HCT116 (cell line): ENCODE results near the gene AUTS2. TPM values are rescaled to one million over a fixed set of nuclear protein-coding genes. Genes with fewer than 3 reads are reported as not detected.

Experiments used
- ATAC-seq: fragments of 200-7000 bp; cut with Tn5 transposase; 2 replicates; pipeline ENCODE4 v1.9.1; 2020; ENCODE audit warnings: mild to moderate bottlenecking, moderate library complexity
- BruUV-seq: library from RNA; stranded (reverse); fragments of 400-500 nt; replicated peaks from 2 replicates; lab custom pipeline; 2021; lab: Mats Ljungman, UMichigan
- CTCF ChIA-PET: fragments of 300-600 bp; sonication (Branson Sonifier 250); formaldehyde crosslinking; loops from one replicate; lab custom pipeline; 2021; ENCODE audit warnings: antibody characterized with exemption; lab: Charles Lee
- POLR2A ChIA-PET: fragments of 300-600, 350-600 bp; sonication (Branson Sonifier 250); formaldehyde crosslinking; loops from one replicate; lab custom pipeline; 2021; ENCODE audit warnings: antibody characterized with exemption; lab: Charles Lee
- RAD21 ChIA-PET, 2 experiments: fragments of 300-600 bp; sonication (Branson Sonifier 250); formaldehyde crosslinking; loops; one replicate each; lab custom pipeline; 2023; ENCODE audit warnings: low total read pairs in 2 of 2; ENCODE audit not compliant: uncharacterized antibody in 2 of 2, unreplicated experiment in 2 of 2, low non-redundant PET in 1 of 2; lab: Charles Lee
- DNase-seq: peaks from one replicate; pipeline ENCODE4 v3.0.0-alpha.2; 2010; ENCODE audit warnings: low read depth, low spot score
- H2AFZ ChIP-seq: fragments of 200-600 bp; shearing (Covaris generic), sonication (generic); 2 replicates; pipeline ENCODE4 v1.6.1; 2017; ENCODE audit warnings: low read depth, mixed run types, mixed read lengths, antibody characterized with exemption, low read length; ENCODE audit not compliant: poor library complexity, severe bottlenecking
- H3K27ac ChIP-seq: 2 replicates; pipeline ENCODE4 v1.5.1; 2012; ENCODE audit warnings: low read depth, low read length
- H3K27me3 ChIP-seq: fragments of 200-600 bp; sonication (generic); 2 replicates; pipeline ENCODE4 v1.6.1; 2016; ENCODE audit warnings: mixed run types, low read length, mixed read lengths; ENCODE audit not compliant: insufficient read depth
- H3K36me3 ChIP-seq, 2 experiments: fragments of 200-500 bp in 1 of 2; fragments of 200-600 bp in 1 of 2; sonication (Bioruptor generic) in 1 of 2; sonication (generic) in 1 of 2; 2 replicates each; pipeline versions ENCODE4 v1.5.1 to v1.6.1; 2014 to 2016; ENCODE audit warnings: low read length in 2 of 2, inconsistent platforms in 1 of 2, mixed read lengths in 1 of 2, mixed run types in 1 of 2; ENCODE audit not compliant: insufficient read depth in 2 of 2, control insufficient read depth in 1 of 2
- H3K4me1 ChIP-seq, 2 experiments: fragments of 200-600 bp in 1 of 2; sonication (generic) in 1 of 2; 2 replicates each; pipeline versions ENCODE4 v1.5.1 to v1.6.1; 2012 to 2017; ENCODE audit warnings: low read length in 2 of 2, inconsistent platforms in 1 of 2, mild to moderate bottlenecking in 1 of 2, mixed read lengths in 1 of 2, mixed run types in 1 of 2, moderate library complexity in 1 of 2; ENCODE audit not compliant: insufficient read depth in 2 of 2, control insufficient read depth in 1 of 2
- H3K4me2 ChIP-seq: fragments of 200-600 bp; sonication (generic); 2 replicates; pipeline ENCODE4 v1.6.1; 2017; ENCODE audit warnings: mixed run types, low read length, mixed read lengths
- H3K4me3 ChIP-seq, 2 experiments: fragments of 200-600 bp in 1 of 2; sonication (generic) in 1 of 2; replicated peaks in 1 of 2; 2 replicates each; pipeline ENCODE4 v1.5.1; 2011 to 2016; ENCODE audit warnings: low read length in 2 of 2, control low read depth in 1 of 2, low read depth in 1 of 2, mild to moderate bottlenecking in 1 of 2, mixed read lengths in 1 of 2, mixed run types in 1 of 2
- H3K79me2 ChIP-seq: fragments of 200-600 bp; sonication (generic); 2 replicates; pipeline ENCODE4 v1.6.1; 2017; ENCODE audit warnings: mild to moderate bottlenecking, mixed run types, low read length, moderate library complexity, mixed read lengths; ENCODE audit not compliant: insufficient read depth
- H3K9ac ChIP-seq: fragments of 200-600 bp; sonication (generic); 2 replicates; pipeline ENCODE4 v1.6.1; 2016; ENCODE audit warnings: low read length, mixed read lengths
- H3K9me2 ChIP-seq: fragments of 200-600 bp; sonication (generic), shearing (Covaris generic); 2 replicates; pipeline ENCODE4 v1.6.1; 2017; ENCODE audit warnings: mixed run types, mild to moderate bottlenecking, moderate library complexity; ENCODE audit not compliant: insufficient read depth
- H3K9me3 ChIP-seq, 2 experiments: fragments of 200-500 bp in 1 of 2; fragments of 200-600 bp in 1 of 2; sonication (Bioruptor generic) in 1 of 2; sonication (generic) in 1 of 2; 2 replicates each; pipeline ENCODE4 v1.6.1; 2014 to 2017; ENCODE audit warnings: low read length in 2 of 2, mixed read lengths in 2 of 2, inconsistent platforms in 1 of 2, low read depth in 1 of 2, mild to moderate bottlenecking in 1 of 2, mixed run types in 1 of 2, moderate library complexity in 1 of 2; ENCODE audit not compliant: control insufficient read depth in 1 of 2, insufficient read depth in 1 of 2
- H4K20me1 ChIP-seq: fragments of 200-600 bp; sonication (generic), shearing (Covaris generic); 2 replicates; pipeline ENCODE4 v1.6.1; 2017; ENCODE audit warnings: mixed run types, mild to moderate bottlenecking, moderate library complexity; ENCODE audit not compliant: insufficient read depth
- ATF3 ChIP-seq: IDR thresholded peaks from 2 replicates; pipeline ENCODE4 v1.6.1; 2012
- CBX3 ChIP-seq: IDR thresholded peaks from 2 replicates; pipeline ENCODE4 v1.6.1; 2012; ENCODE audit warnings: low read depth
- CEBPB ChIP-seq: IDR thresholded peaks from 2 replicates; pipeline ENCODE4 v1.6.1; 2012; ENCODE audit warnings: low read depth
- CTCF ChIP-seq, 3 experiments: fragments of 200-600 bp in 1 of 3; sonication (generic) in 1 of 3; IDR thresholded peaks in 2 of 3; conservative IDR thresholded peaks in 1 of 3; 2 replicates each; pipeline ENCODE4 v1.5.1; 2012 to 2017; ENCODE audit warnings: low read depth in 2 of 3, low read length in 2 of 3, antibody characterized with exemption in 1 of 3, borderline replicate concordance in 1 of 3, control low read depth in 1 of 3, mild to moderate bottlenecking in 1 of 3, mixed read lengths in 1 of 3, mixed run types in 1 of 3, moderate library complexity in 1 of 3; ENCODE audit not compliant: insufficient read depth in 1 of 3
- EGR1 ChIP-seq: IDR thresholded peaks from 2 replicates; pipeline ENCODE4 v1.6.1; 2012; ENCODE audit warnings: low read depth
- ELF1 ChIP-seq: IDR thresholded peaks from 2 replicates; pipeline ENCODE4 v1.6.1; 2012; ENCODE audit warnings: low read depth, borderline replicate concordance
- EZH2 ChIP-seq: fragments of 200-600 bp; sonication (generic); IDR thresholded peaks from 2 replicates; pipeline ENCODE4 v1.6.1; 2017; ENCODE audit warnings: antibody characterized with exemption, mixed run types
- EZH2phosphoT487 ChIP-seq: fragments of 200-600 bp; IDR thresholded peaks from 2 replicates; pipeline ENCODE4 v1.6.1; 2018; ENCODE audit warnings: antibody characterized with exemption, borderline replicate concordance
- FOSL1 ChIP-seq: IDR thresholded peaks from 2 replicates; pipeline ENCODE4 v1.6.1; 2012; ENCODE audit warnings: low read depth
- MAX ChIP-seq: IDR thresholded peaks from 2 replicates; pipeline ENCODE4 v1.6.1; 2012
- POLR2A ChIP-seq: IDR thresholded peaks from 2 replicates; pipeline ENCODE4 v1.7.0; 2011; ENCODE audit warnings: borderline replicate concordance; ENCODE audit not compliant: insufficient read depth, insufficient read length; ENCODE audit errors: extremely low read depth
- RAD21 ChIP-seq: IDR thresholded peaks from 2 replicates; pipeline ENCODE4 v1.6.1; 2012; ENCODE audit warnings: low read depth, mild to moderate bottlenecking
- SP1 ChIP-seq: IDR thresholded peaks from 2 replicates; pipeline ENCODE4 v1.6.1; 2012; ENCODE audit warnings: low read depth
- SRF ChIP-seq: IDR thresholded peaks from 2 replicates; pipeline ENCODE4 v1.6.1; 2012; ENCODE audit warnings: low read depth
- YY1 ChIP-seq: IDR thresholded peaks from 2 replicates; pipeline ENCODE4 v1.6.1; 2011; ENCODE audit warnings: low read length, low read depth, moderate library complexity, mild to moderate bottlenecking; ENCODE audit not compliant: insufficient replicate concordance; ENCODE audit errors: extremely low read depth
- ZBTB33 ChIP-seq: IDR thresholded peaks from 2 replicates; pipeline ENCODE4 v1.6.1; 2011; ENCODE audit warnings: mild to moderate bottlenecking, low read length, moderate library complexity; ENCODE audit not compliant: insufficient replicate concordance; ENCODE audit errors: extremely low read depth
- ZFX ChIP-seq: fragments of 450-650 bp; IDR thresholded peaks from 2 replicates; pipeline ENCODE4 v1.6.1; 2017
- intact Hi-C: fragments of 100-400 bp; cut with micrococcal nuclease; formaldehyde crosslinking; loops from 2 replicates; pipeline ENCODE4 v1.10.0; 2022
- total RNA-seq: library from RNA; stranded (reverse); gene quantifications from one replicate; pipeline ENCODE4 v1.2.1, GENCODE V29; 2021; ENCODE audit not compliant: unreplicated experiment

Gene AUTS2
- total RNA-seq, 1 experiment from 2014 or later, result 0.93 TPM

GRCh38 chr7:70668606-70669358 is 1070.5 kb downstream of the AUTS2 start:
- no peak for ATAC-seq

More at GRCh38 chr7:70668606-70669358, 1070.5 kb downstream of the AUTS2 start:
- Histone ChIP-seq H3K79me2 (no peaks in the 10 kb centered on the region), H2AFZ (no peak overlapping the region), H3K9ac (no peak overlapping the region), H3K4me3 (no peak overlapping the region), H3K9me2 (no peaks in the 10 kb centered on the region), H3K9me3 (peaks cover 9 to 11% of the 10 kb centered on the region in 2 experiments; a peak in 2 of 4 replicates), H3K27me3 (no peaks in the 10 kb centered on the region), H3K4me1 (no peaks in the 10 kb centered on the region), H3K36me3 (no peaks in the 10 kb centered on the region), H3K4me2 (no peak overlapping the region), H4K20me1 (no peaks in the 10 kb centered on the region), H3K27ac (no peak overlapping the region)
- POLR2A ChIA-PET, result no interaction called here
- DNase-seq, result no peak
- CTCF ChIA-PET, result no interaction called here
- intact Hi-C loops, result no loop called here
- RAD21 ChIA-PET, result no interaction called here
- no TSS peak for BruUV-seq
- TF ChIP-seq ZBTB33 (no peak), ELF1 (no peak), ATF3 (no peak), CTCF (IDR thresholded peaks at IDR 0.05 in 2 of 3, conservative IDR thresholded peaks at IDR 0.05 in 1 of 3; ENCODE audit: borderline replicate concordance in 1 of 3, insufficient read depth in 1 of 3, low read depth in 2 of 3, low read length in 2 of 3) (no peak), CEBPB (no peak), MAX (no peak), SRF (no peak), EZH2phosphoT487 (no peak), EGR1 (no peak), RAD21 (no peak), FOSL1 (no peak), ZFX (no peak), YY1 (no peak), POLR2A (no peak), EZH2 (no peak), SP1 (no peak), CBX3 (no peak)
